ENCODE data around the gene LRRC4.

LRRC4 gene

GRCh38 chr7:128060018-128060417, 28.8 kb upstream of the LRRC4 start:
- no peak for DNase-seq
- in situ Hi-C loops (cut with MboI; ENCODE audit: low pct_unique_long_range_greater_than_20kb, low sequenced_read_pairs): no loop called here

GRCh38 chr7:128059143-128059988, 28.1 kb upstream of the LRRC4 start:
- no peak for DNase-seq

GRCh38 chr7:128057909-128058308, 26.7 kb upstream of the LRRC4 start:
- no peak for DNase-seq
- in situ Hi-C loops (cut with MboI; ENCODE audit: low pct_unique_long_range_greater_than_20kb, low sequenced_read_pairs): no loop called here

More at GRCh38 chr7:128059143-128059988, 28.1 kb upstream of the LRRC4 start:
- in situ Hi-C loops (cut with MboI; ENCODE audit: low pct_unique_long_range_greater_than_20kb, low sequenced_read_pairs): no loop called here

GRCh38 chr7:128056901-128057300, 25.7 kb upstream of the LRRC4 start:
- DNase-seq: no peak
- in situ Hi-C loops (cut with MboI; ENCODE audit: low pct_unique_long_range_greater_than_20kb, low sequenced_read_pairs): no loop called here

- in situ Hi-C loops (cut with MboI; ENCODE audit: low pct_unique_long_range_greater_than_20kb, low sequenced_read_pairs): no loop called here
- no peak for DNase-seq
Observed at GRCh38 chr7:128055637-128056036, 24.4 kb upstream of the LRRC4 start.

GRCh38 chr7:128054511-128054910, 23.3 kb upstream of the LRRC4 start:
- no peak for DNase-seq
- in situ Hi-C loops (cut with MboI; ENCODE audit: low pct_unique_long_range_greater_than_20kb, low sequenced_read_pairs): no loop called here

- in situ Hi-C loops (cut with MboI; ENCODE audit: low pct_unique_long_range_greater_than_20kb, low sequenced_read_pairs): no loop called here
- no peak for DNase-seq
Observed at GRCh38 chr7:128053991-128054390, 22.8 kb upstream of the LRRC4 start.

- DNase-seq: peak; percentile 56
- in situ Hi-C loops (cut with MboI; ENCODE audit: low pct_unique_long_range_greater_than_20kb, low sequenced_read_pairs): no loop called here
Observed at GRCh38 chr7:128053023-128053422, 21.8 kb upstream of the LRRC4 start.

- no peak for DNase-seq
- in situ Hi-C loops (cut with MboI; ENCODE audit: low pct_unique_long_range_greater_than_20kb, low sequenced_read_pairs): no loop called here
Observed at GRCh38 chr7:128052404-128052803, 21.2 kb upstream of the LRRC4 start.

GRCh38 chr7:128045766-128046165, 14.5 kb upstream of the LRRC4 start:
- in situ Hi-C loops (cut with MboI; ENCODE audit: low pct_unique_long_range_greater_than_20kb, low sequenced_read_pairs): no loop called here
- no peak for DNase-seq

- in situ Hi-C loops (cut with MboI; ENCODE audit: low pct_unique_long_range_greater_than_20kb, low sequenced_read_pairs): no loop called here
- no peak for DNase-seq
Observed at GRCh38 chr7:128045158-128045557, 13.9 kb upstream of the LRRC4 start.

GRCh38 chr7:128044064-128044463, 12.8 kb upstream of the LRRC4 start:
- in situ Hi-C loops (cut with MboI; ENCODE audit: low pct_unique_long_range_greater_than_20kb, low sequenced_read_pairs): no loop called here
- DNase-seq: no peak

GRCh38 chr7:128042012-128042411, 10.8 kb upstream of the LRRC4 start:
- DNase-seq: no peak
- in situ Hi-C loops (cut with MboI; ENCODE audit: low pct_unique_long_range_greater_than_20kb, low sequenced_read_pairs): no loop called here

- DNase-seq: no peak
- in situ Hi-C loops (cut with MboI; ENCODE audit: low pct_unique_long_range_greater_than_20kb, low sequenced_read_pairs): no loop called here
Observed at GRCh38 chr7:128041203-128041602, 10.0 kb upstream of the LRRC4 start.

- in situ Hi-C loops (cut with MboI; ENCODE audit: low pct_unique_long_range_greater_than_20kb, low sequenced_read_pairs): no loop called here
Observed at GRCh38 chr7:128040205-128040604, 9.0 kb upstream of the LRRC4 start.

GRCh38 chr7:128039544-128039953, 8.3 kb upstream of the LRRC4 start:
- in situ Hi-C loops (cut with MboI; ENCODE audit: low pct_unique_long_range_greater_than_20kb, low sequenced_read_pairs): no loop called here
- no peak for DNase-seq

More at GRCh38 chr7:128040205-128040604, 9.0 kb upstream of the LRRC4 start:
- DNase-seq: no peak

GRCh38 chr7:128037880-128038619, 6.8 kb upstream of the LRRC4 start:
- no peak for DNase-seq
- in situ Hi-C loops (cut with MboI; ENCODE audit: low pct_unique_long_range_greater_than_20kb, low sequenced_read_pairs): no loop called here

GRCh38 chr7:128037081-128037480, 5.8 kb upstream of the LRRC4 start:
- in situ Hi-C loops (cut with MboI; ENCODE audit: low pct_unique_long_range_greater_than_20kb, low sequenced_read_pairs): no loop called here
- no peak for DNase-seq

- in situ Hi-C loops (cut with MboI; ENCODE audit: low pct_unique_long_range_greater_than_20kb, low sequenced_read_pairs): no loop called here
- no peak for DNase-seq
Observed at GRCh38 chr7:128036226-128036940, 5.1 kb upstream of the LRRC4 start.

- in situ Hi-C loops (cut with MboI; ENCODE audit: low pct_unique_long_range_greater_than_20kb, low sequenced_read_pairs): no loop called here
Observed at GRCh38 chr7:128035712-128036111, 4.5 kb upstream of the LRRC4 start.

More at GRCh38 chr7:128035712-128036111, 4.5 kb upstream of the LRRC4 start:
- DNase-seq: peak; percentile 15
